ENCODE results near the gene GPR148.

The GPR148 gene

DNA sequence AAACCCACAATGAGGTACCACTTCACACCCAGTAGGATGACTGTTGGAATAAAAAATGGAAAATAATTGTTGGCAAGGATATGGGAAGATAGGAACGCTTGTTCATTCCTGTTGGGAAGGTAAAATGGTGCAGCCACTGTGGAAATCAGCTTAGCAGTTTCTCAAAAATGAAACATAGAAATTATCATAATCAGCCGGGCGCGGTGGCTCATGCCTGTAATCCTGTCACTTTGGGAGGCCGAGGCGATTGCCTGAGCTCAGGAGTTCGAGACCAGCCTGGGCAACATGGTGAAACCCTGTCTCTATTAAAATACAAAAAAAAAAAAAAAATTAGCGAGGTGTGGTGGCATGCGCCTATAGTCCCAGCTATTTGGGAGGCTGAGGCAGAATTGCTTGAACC is 49.9 kb downstream of the GPR148 start:
- DNase-seq: no peak
